G401 (cell line): Measurements from ENCODE around the gene SCN10A. TPM values are rescaled to one million over a fixed set of nuclear protein-coding genes. Genes with fewer than 3 reads are reported as not detected.

Experiments used
- DNase-seq: peaks from one replicate; pipeline ENCODE4 v3.0.0-alpha.2; 2015; ENCODE audit warnings: low spot score
- in situ Hi-C: cut with HindIII; loops from 2 replicates; pipeline ENCODE4 v1.10.0; 2016; ENCODE audit warnings: low sequenced_read_pairs, mixed read lengths
- total RNA-seq: library from RNA; depleted of rRNA; stranded (reverse); fragments of >200 nt; shearing (Covaris generic); gene quantifications from 2 replicates; pipeline ENCODE4 v1.2.3, GENCODE V29; 2014

Gene SCN10A
- total RNA-seq, 1 experiment from 2014 or later: not detected

DNA sequence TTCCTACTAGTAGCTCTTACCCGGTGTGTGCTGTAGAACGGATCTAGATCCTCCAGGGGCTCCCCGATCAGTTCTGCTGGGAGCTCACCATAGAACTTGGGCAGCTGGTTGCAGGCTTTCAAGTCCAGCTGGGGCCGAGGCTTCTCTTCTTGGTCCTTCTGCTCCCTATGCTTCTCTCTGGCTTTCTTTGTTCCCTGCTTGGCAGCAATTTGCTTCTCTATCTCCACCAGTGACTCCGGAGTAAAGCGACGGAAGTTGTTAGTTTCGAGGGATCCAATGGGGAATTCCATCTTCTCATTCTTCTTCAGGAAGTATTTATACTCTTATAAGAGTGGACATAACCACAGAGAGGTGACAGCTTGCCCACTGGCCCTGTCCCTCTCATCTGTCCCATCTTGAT lies 22.3 kb downstream of the SCN10A start:
- no peak for DNase-seq
- in situ Hi-C loops: no loop called here

DNA sequence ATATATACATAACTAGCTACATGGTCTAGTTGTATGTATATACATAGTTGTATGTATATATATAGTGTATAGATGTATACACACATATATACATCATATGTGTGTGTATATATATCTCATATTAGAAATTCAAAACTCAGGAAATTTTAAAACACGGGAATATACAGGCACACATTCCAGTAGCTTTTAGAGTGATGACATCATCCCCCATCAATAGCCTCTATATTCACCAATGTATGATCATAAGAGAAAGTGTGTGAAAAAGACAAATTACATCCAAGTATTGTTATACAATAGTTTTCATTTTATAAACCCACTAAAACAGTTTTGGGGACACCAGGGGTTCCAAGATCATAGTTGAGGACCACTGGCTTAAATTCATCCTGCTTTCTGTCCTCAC lies 23.0 kb downstream of the SCN10A start:
- DNase-seq: no peak
- in situ Hi-C loops: no loop called here

DNA sequence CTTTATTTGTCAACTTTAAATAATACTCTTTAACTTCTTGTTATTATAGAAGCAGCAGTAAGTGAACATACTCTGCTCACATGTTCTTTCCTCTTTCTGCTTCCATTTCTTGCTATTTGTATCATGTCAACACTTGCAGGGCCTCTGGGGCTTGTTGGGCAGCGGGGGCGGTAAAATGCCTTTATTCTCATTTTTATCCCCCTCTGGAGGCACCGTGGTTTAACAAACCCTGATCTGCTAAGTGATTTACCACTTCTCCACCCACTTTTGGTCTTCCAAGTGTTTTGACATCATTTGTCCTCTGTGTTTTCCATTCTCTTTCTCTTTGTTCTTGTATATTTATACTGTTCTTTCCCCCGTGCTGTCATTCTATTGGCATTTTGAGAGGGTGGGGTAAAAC lies 33.9 kb downstream of the SCN10A start:
- in situ Hi-C loops: no loop called here
- DNase-seq: no peak

GRCh38 chr3:38773528-38773927 lies 42.5 kb downstream of the SCN10A start:
- in situ Hi-C loops: no loop called here
- DNase-seq: no peak

- in situ Hi-C loops: no loop called here
- DNase-seq: no peak
Observed at GRCh38 chr3:38763569-38763968, 52.4 kb downstream of the SCN10A start.

DNA sequence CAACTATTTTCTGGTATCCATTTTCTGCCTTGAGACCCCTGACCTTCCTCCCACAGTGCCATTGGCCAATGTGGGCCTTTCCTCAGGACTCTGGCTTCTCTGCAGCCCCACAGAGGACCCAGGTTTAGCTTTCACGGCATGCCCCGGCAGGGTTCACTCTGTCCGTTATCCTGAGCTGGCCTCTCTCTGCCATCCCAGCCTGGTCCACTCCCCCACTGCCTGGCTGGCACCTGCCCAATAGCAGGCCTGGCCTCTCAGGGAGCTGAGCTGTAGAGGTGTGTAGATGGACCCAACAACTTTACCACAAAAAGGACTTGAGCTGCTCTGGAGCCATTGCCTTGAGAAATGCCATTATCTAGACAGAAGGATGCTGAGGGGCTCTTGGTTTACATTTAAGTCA lies 57.5 kb downstream of the SCN10A start:
- no peak for DNase-seq
- in situ Hi-C loops: no loop called here

DNA sequence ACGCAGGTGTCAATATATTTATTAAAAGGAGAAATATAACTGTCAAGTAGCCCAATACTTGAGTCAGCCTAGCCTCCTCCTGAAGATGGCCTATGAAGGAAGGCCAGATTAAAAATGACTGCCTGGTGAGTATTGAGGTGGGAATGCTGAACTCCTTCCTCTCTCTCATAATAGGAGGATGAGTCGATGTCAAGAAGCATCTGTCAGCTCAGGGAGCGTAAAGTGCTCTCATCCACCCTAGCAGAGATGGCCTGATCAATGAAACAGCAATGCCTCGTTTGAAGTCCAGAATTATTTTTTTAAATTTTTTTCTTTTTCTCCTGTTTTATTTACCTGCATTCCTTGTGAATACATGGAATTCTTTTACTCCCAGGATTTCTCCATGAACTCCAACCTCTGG lies 58.3 kb downstream of the SCN10A start:
- in situ Hi-C loops: no loop called here
- no peak for DNase-seq

- DNase-seq: no peak
- in situ Hi-C loops: no loop called here
Observed at GRCh38 chr3:38756892-38757291, 59.1 kb downstream of the SCN10A start.

- DNase-seq: no peak
- in situ Hi-C loops: no loop called here
Observed at GRCh38 chr3:38755130-38755529, 60.9 kb downstream of the SCN10A start.

DNA sequence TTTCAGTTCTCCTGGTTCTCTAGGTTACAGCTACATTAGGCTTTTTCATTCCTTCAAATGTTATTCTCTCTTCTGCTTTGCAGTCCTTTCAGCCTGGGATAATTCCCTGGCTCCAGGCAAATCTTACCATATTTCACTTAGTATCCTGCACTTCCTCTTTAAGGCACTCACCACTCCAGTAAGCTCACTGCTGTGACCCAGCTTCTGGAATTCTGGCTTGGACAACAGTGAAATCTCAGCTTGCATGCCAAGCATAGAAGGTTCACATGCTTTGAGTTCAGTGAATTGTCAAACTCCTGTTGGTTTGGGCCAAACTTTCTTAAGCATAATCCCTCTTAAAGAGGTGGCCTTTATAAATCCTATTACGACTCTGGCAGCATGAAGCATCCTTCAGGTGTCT lies 69.4 kb downstream of the SCN10A start:
- DNase-seq: no peak
- in situ Hi-C loops: no loop called here

DNA sequence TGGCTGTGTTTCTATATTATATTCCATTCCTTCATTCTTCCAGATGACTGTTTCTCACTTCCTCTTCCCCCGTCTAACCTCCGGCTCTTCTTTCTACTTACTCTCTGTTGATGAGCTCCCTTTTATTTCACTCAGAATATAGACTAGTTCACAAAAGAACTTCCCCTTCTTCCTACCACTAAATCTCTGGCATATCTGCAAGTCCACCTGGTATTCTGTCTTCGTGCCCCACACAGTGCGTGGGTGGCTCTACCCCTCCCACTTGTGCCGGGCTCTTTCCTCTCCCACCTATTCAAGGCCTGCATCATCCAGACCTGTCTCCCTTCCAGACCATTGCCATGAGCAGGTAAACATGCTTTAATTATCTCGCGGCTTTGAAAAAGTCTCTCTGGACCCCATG lies 73.0 kb downstream of the SCN10A start:
- in situ Hi-C loops: no loop called here
- no peak for DNase-seq

DNA sequence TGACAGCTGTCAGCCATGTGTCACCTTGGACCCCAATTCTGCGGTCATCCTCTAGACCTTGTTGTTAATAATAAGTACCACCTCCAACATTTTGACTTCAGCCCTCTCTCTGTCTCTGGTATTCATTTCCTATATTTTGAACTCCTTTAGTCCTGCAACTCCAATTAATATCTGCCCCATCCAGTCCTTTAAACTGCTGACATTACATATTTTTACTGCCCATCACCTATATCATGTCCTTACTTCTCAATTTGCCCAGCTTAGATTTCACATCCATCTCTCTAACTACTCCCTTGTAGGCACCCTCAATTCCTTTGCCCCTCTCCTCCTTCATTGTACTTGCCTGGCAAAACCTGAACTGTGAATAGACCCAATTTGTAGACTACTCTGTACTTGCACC lies 73.5 kb downstream of the SCN10A start:
- DNase-seq: no peak
- in situ Hi-C loops: no loop called here

- in situ Hi-C loops: no loop called here
Observed at GRCh38 chr3:38740537-38740936, 75.5 kb downstream of the SCN10A start.

GRCh38 chr3:38739931-38740330 lies 76.1 kb downstream of the SCN10A start:
- in situ Hi-C loops: no loop called here
- no peak for DNase-seq

More at GRCh38 chr3:38740537-38740936, 75.5 kb downstream of the SCN10A start:
- no peak for DNase-seq

GRCh38 chr3:38739396-38739689 lies 76.7 kb downstream of the SCN10A start:
- in situ Hi-C loops: no loop called here
- no peak for DNase-seq

DNA sequence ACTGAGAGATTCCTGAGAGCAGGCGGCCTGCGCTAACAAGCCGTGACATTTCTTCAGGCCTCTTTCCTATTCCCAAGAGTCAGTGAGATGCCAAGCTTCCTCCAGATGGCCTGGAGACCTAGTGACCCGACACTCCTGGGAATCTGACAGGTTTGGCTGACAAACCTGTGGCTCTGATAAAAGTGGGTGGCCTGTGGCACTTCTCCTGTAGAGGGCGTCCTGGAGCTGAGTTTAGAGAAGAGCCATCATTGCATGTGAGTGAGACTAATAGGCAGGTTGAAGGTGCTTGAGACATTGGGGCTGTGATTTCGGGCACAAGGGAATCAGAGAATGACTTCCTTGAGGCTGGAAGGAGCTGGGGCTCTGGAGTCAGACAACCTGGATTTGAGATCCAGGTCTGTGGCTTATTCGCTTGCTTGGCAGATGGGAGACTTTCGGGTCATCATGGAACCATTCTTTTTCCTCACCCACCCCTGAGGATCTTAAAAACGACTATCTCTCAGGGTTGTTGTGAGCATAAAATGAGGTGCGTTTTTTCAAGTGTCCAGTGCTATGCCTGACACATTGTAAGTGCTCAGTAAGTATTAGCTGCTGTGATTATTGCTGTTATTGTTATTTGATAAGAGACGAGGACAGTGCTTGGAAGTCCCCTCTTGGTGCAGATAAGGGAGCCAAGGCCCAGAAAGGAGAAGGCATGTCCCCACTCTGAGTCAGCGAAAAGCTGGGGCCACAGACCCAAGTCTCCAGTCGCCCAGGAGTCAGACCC lies 77.2 kb downstream of the SCN10A start:
- in situ Hi-C loops: no loop called here
- DNase-seq: peak; percentile 1

GRCh38 chr3:38731522-38731921 lies 84.5 kb downstream of the SCN10A start:
- in situ Hi-C loops: no loop called here
- DNase-seq: no peak

GRCh38 chr3:38730281-38730680 lies 85.7 kb downstream of the SCN10A start:
- DNase-seq: no peak
- in situ Hi-C loops: no loop called here

DNA sequence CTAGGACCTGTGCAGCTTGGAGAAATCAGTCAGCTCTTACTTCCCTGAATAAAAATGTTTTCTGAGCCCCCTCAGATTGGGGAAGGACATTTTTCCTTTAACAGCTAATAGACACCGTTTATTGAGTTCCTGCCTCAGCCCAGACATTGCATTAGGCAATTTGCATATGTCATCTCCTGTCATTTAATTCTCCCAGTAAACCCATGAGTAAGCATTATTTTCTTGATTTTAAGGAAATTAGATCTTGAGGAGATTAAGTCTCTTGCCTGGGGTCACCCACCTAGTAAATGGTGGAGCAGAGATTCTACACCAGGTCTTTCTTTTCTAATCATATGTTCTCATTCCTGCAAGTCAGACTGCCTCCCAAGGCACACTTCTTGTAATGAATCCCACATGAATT lies 88.0 kb downstream of the SCN10A start:
- in situ Hi-C loops: no loop called here
- DNase-seq: no peak

DNA sequence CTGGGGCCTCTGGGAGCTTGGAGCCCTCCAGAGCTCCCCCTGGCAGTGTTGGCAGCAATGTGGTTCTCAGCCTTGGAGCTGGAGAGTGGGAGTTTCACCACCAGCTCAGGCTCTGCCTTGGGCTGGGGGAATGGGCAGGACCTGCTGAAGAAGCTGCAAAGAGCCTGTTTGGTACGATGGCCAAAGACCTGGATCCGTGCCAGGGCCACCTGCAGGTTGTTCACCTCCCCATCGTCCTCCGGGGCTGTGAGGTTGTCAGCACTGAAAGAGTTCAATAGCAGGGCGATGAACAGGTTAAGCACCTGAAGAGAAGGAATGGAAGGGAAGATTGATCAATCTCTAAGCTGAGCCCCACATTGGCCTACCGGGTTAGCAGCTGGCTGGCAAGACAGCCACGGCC lies 89.3 kb downstream of the SCN10A start:
- in situ Hi-C loops: no loop called here
- DNase-seq: no peak

DNA sequence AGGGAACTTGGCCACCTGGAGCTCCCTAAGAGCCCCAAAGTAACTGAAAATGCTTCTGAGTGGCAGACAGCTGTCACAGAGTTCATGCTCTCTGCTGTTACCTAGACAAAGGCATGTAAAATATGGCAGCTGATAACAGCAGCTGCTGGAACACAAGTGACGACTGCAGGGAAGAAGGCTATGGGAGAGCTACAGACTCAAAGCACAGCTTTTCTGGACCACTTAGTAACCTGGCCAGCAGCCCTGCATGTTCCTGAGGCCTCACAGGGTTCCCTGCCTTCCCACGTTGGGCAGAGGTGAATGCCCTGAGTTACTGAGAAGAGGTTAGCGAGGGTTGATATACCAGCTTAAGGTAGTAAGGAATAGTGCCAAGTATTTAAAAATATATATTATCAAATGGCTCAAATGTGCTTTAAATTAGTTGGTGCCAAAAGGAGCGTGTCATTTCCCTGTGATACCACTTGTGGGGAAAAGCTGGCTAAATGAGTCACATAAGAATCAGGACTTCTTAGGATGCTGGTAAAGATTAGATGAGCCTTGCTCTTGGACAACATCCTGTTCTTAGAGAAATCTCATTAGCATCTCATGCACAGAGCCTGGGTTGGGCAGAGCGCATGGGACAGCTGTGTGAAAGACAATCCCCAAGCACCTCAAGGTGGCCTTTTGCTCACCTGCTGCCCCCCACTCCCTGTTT lies 90.1 kb downstream of the SCN10A start:
- DNase-seq: no peak
- in situ Hi-C loops: no loop called here
